Activated CD8-positive, alpha-beta T cell treated with anti-CD3 and anti-CD28 coated beads for 36 hours (primary cell): Measurements from ENCODE around the gene TRIOBP. TPM values are rescaled to one million over a fixed set of nuclear protein-coding genes. Genes with fewer than 3 reads are reported as not detected.
"Not testable (repeated sequence)": the region's sequence is repeated elsewhere in the genome, so short reads cannot be mapped to it uniquely, and the experiment has no call there.

ENCODE experiments used
- ATAC-seq: fragments of 200-7000 bp; cut with Tn5 transposase; one replicate; pipeline ENCODE4 v1.10.0; 2021; ENCODE audit warnings: mild to moderate bottlenecking, moderate library complexity
- CTCF ChIA-PET: fragments of 350-600 bp; sonication (Branson Sonifier 250); formaldehyde crosslinking; loops from one replicate; lab custom pipeline; 2021; ENCODE audit warnings: antibody characterized with exemption; lab: Charles Lee
- POLR2A ChIA-PET: fragments of 350-600 bp; sonication (Branson Sonifier 250); formaldehyde crosslinking; loops from one replicate; lab custom pipeline; 2021; ENCODE audit warnings: antibody characterized with exemption; lab: Charles Lee
- DNase-seq: peaks from one replicate; pipeline ENCODE4 v3.0.0-alpha.2; 2020
- H3K27ac Mint-ChIP-seq: one replicate; pipeline ENCODE4 v1.8.0; 2021; ENCODE audit warnings: mild to moderate bottlenecking, mixed read lengths
- H3K27me3 Mint-ChIP-seq: one replicate; pipeline ENCODE4 v1.8.0; 2021; ENCODE audit warnings: mixed read lengths
- H3K36me3 Mint-ChIP-seq: one replicate; pipeline ENCODE4 v1.8.0; 2021; ENCODE audit warnings: low read depth, mixed read lengths
- H3K4me1 Mint-ChIP-seq: one replicate; pipeline ENCODE4 v1.8.0; 2021; ENCODE audit warnings: low read depth, mixed read lengths
- H3K4me3 Mint-ChIP-seq: one replicate; pipeline ENCODE4 v1.8.0; 2021; ENCODE audit warnings: mild to moderate bottlenecking, moderate library complexity, mixed read lengths
- H3K9me3 Mint-ChIP-seq: one replicate; pipeline ENCODE4 v1.8.0; 2021; ENCODE audit warnings: mixed read lengths
- CTCF ChIP-seq: fragments of 200-600 bp; IDR thresholded peaks from one replicate; pipeline ENCODE4 v1.8.0; 2022; ENCODE audit warnings: antibody characterized with exemption, mild to moderate bottlenecking
- intact Hi-C: fragments of 100-400 bp; cut with micrococcal nuclease; formaldehyde crosslinking; loops from one replicate; pipeline ENCODE4 v1.10.0; 2022
- total RNA-seq, 2 experiments: library from RNA; stranded (reverse); gene quantifications; one replicate each; pipeline ENCODE4 v1.2.3, GENCODE V29; 2021

Gene TRIOBP
- total RNA-seq, 2 experiments from 2014 or later = 17.8 to 20.7 TPM

GRCh38 chr22:37650463-37651136 lies 46.2 kb upstream of the TRIOBP start:
- TF ChIP-seq CTCF = no peak
- POLR2A ChIA-PET = interaction anchor here (0.6 to 1.1 kb wide), 3 partner anchors 10 to 109 kb away, joined by 3 to 5 read pairs (median 4); partner anchors contain the start of gene SH3BP1

GRCh38 chr22:37654563-37655251 lies 42.1 kb upstream of the TRIOBP start:
- CTCF ChIA-PET = interaction anchor here (1.2 to 68.1 kb wide), 2 partner anchors 26 to 29 kb away, joined by 3 to 1770 read pairs; partner anchors contain the start of genes GGA1 and SH3BP1
- no peaks in the 10 kb centered on the region for H3K9me3 Mint-ChIP-seq
- H3K27me3 Mint-ChIP-seq = no peaks in the 10 kb centered on the region
- intact Hi-C loops = no loop called here
- H3K36me3 Mint-ChIP-seq = peaks cover 28% of the 10 kb centered on the region
- no peak overlapping the region for H3K27ac Mint-ChIP-seq
- ATAC-seq (no peak), DNase-seq (no peak)
- POLR2A ChIA-PET = interaction anchor here (0.8 to 2.3 kb wide), 5 partner anchors 12 to 21 kb away, joined by 3 to 7 read pairs (median 3); no protein-coding TSS in a partner anchor
- no peak for TF ChIP-seq CTCF
- H3K4me1 Mint-ChIP-seq = peaks cover 13% of the 10 kb centered on the region
- no peak overlapping the region for H3K4me3 Mint-ChIP-seq

More at GRCh38 chr22:37650463-37651136, 46.2 kb upstream of the TRIOBP start:
- DNase-seq = no peak
- H3K4me3 Mint-ChIP-seq = no peak overlapping the region
- no peaks in the 10 kb centered on the region for H3K27me3 Mint-ChIP-seq
- no peaks in the 10 kb centered on the region for H3K4me1 Mint-ChIP-seq
- no peak for ATAC-seq
- CTCF ChIA-PET = interaction anchor here (1.2 to 68.1 kb wide), 2 partner anchors 17 to 25 kb away, joined by 3 to 1770 read pairs; partner anchors contain the start of genes GGA1 and SH3BP1
- no peak overlapping the region for H3K27ac Mint-ChIP-seq
- intact Hi-C loops = no loop called here
- H3K36me3 Mint-ChIP-seq = peaks cover 45% of the 10 kb centered on the region
- H3K9me3 Mint-ChIP-seq = no peaks in the 10 kb centered on the region

- Mint-ChIP-seq H3K27me3 (no peaks in the 10 kb centered on the region), H3K27ac (no peak overlapping the region), H3K9me3 (no peaks in the 10 kb centered on the region), H3K4me3 (no peak overlapping the region), H3K4me1 (peaks cover 18% of the 10 kb centered on the region), H3K36me3 (peaks cover 23% of the 10 kb centered on the region)
- ChIA-PET POLR2A (interaction anchor here (0.8 to 1.4 kb wide), 4 partner anchors 13 to 21 kb away, joined by 3 to 4 read pairs (median 3); no protein-coding TSS in a partner anchor), CTCF (interaction anchor here (68.1 kb wide), 1 partner anchor 30 kb away, joined by 1770 read pairs; the partner anchor contains the start of genes GGA1 and SH3BP1)
- DNase-seq = no peak
- intact Hi-C loops = no loop called here
- no peak for ATAC-seq
- no peak for TF ChIP-seq CTCF
Observed at GRCh38 chr22:37655252-37655563, 41.6 kb upstream of the TRIOBP start.

GRCh38 chr22:37656583-37656982 lies 40.3 kb upstream of the TRIOBP start:
- Mint-ChIP-seq H3K36me3 (peaks cover 22% of the 10 kb centered on the region), H3K4me1 (peaks cover 31% of the 10 kb centered on the region), H3K27ac (peak overlapping the region; percentile 49)
- H3K27me3 Mint-ChIP-seq, intact Hi-C loops, H3K9me3 Mint-ChIP-seq, H3K4me3 Mint-ChIP-seq, ATAC-seq, DNase-seq: not testable (repeated sequence)
- ChIA-PET POLR2A (interaction anchor here (0.6 to 3.7 kb wide), 9 partner anchors 12 to 170 kb away, joined by 3 to 49 read pairs (median 5); partner anchors contain the start of genes LGALS1, MFNG and TRIOBP), CTCF (interaction anchor here (68.1 kb wide), 1 partner anchor 31 kb away, joined by 1770 read pairs; the partner anchor contains the start of genes GGA1 and SH3BP1)

- no peaks in the 10 kb centered on the region for H3K9me3 Mint-ChIP-seq
- intact Hi-C loops = loop anchor here (2.0 kb wide), 1 partner anchor 15 kb away; no protein-coding TSS in a partner anchor
- H3K36me3 Mint-ChIP-seq = peaks cover 24% of the 10 kb centered on the region
- ATAC-seq (no peak), DNase-seq (no peak)
- no peaks in the 10 kb centered on the region for H3K27me3 Mint-ChIP-seq
- H3K27ac Mint-ChIP-seq = peak overlapping the region; percentile 95
- ChIA-PET POLR2A (interaction anchor here (0.7 to 3.7 kb wide), 14 partner anchors 9 to 187 kb away, joined by 3 to 51 read pairs (median 6); partner anchors contain the start of genes ANKRD54, LGALS1, MFNG and NOL12), CTCF (interaction anchor here (0.6 to 68.1 kb wide), 8 partner anchors 10 to 161 kb away, joined by 3 to 1770 read pairs (median 5); partner anchors contain the start of genes GGA1, LGALS1, NOL12 and SH3BP1)
- TF ChIP-seq CTCF = no peak
- peaks cover 39% of the 10 kb centered on the region for H3K4me1 Mint-ChIP-seq
- peak overlapping the region; percentile 89 for H3K4me3 Mint-ChIP-seq
Observed at GRCh38 chr22:37657590-37658132, 39.2 kb upstream of the TRIOBP start.
